ENCODE data around the gene PCP4L1.
"Not testable (repeated sequence)": the region's sequence is repeated elsewhere in the genome, so short reads cannot be mapped to it uniquely, and the experiment has no call there.

DNA sequence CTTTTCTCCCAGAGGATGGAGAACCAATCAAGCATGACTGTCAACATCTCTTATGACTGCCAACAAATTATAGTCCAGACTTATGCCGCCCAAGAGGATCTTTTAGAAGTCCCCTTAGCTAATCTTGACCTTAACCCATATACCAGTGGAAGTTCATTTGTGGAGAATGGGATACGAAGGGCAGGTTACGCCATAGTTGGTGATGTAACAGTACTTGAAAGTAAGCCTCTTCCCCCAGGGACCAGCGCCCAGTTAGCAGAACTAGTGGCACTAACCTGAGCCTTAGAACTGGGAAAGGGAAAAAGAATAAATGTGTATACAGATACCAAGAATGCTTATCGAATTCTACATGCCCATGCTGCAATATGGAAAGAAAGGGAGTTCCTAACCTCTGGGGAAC, 3.2 kb upstream of the PCP4L1 start:
- not testable (repeated sequence) for TF ChIP-seq POLR2A, EP300 (IDR thresholded peaks at IDR 0.05)
- TF ChIP-seq, protein P1, sequence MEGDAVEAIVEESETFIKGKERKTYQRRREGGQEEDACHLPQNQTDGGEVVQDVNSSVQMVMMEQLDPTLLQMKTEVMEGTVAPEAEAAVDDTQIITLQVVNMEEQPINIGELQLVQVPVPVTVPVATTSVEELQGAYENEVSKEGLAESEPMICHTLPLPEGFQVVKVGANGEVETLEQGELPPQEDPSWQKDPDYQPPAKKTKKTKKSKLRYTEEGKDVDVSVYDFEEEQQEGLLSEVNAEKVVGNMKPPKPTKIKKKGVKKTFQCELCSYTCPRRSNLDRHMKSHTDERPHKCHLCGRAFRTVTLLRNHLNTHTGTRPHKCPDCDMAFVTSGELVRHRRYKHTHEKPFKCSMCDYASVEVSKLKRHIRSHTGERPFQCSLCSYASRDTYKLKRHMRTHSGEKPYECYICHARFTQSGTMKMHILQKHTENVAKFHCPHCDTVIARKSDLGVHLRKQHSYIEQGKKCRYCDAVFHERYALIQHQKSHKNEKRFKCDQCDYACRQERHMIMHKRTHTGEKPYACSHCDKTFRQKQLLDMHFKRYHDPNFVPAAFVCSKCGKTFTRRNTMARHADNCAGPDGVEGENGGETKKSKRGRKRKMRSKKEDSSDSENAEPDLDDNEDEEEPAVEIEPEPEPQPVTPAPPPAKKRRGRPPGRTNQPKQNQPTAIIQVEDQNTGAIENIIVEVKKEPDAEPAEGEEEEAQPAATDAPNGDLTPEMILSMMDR (IDR thresholded peaks at IDR 0.05) = not testable (repeated sequence)

All from tibial nerve (tissue), 4 donors.